Lung microvascular endothelial cell (primary cell): Measurements from ENCODE around the gene ISCA1. TPM values are rescaled to one million over a fixed set of nuclear protein-coding genes. Genes with fewer than 3 reads are reported as not detected.
"Not testable (repeated sequence)": the region's sequence is repeated elsewhere in the genome, so short reads cannot be mapped to it uniquely, and the experiment has no call there.

Source experiments
- DNase-seq, 2 donors: peaks; one replicate each; pipeline versions ENCODE4 v3.0.0 to v3.0.0-alpha.2; 2010; ENCODE audit warnings: low read depth in 2 of 2
- total RNA-seq: library from RNA; depleted of rRNA; stranded (reverse); fragments of >200 nt; gene quantifications from 2 replicates; pipeline ENCODE4 v1.2.1, GENCODE V29; 2014

ISCA1 gene
- 20.9 and 28.8 TPM in 2 replicates for total RNA-seq

DNA sequence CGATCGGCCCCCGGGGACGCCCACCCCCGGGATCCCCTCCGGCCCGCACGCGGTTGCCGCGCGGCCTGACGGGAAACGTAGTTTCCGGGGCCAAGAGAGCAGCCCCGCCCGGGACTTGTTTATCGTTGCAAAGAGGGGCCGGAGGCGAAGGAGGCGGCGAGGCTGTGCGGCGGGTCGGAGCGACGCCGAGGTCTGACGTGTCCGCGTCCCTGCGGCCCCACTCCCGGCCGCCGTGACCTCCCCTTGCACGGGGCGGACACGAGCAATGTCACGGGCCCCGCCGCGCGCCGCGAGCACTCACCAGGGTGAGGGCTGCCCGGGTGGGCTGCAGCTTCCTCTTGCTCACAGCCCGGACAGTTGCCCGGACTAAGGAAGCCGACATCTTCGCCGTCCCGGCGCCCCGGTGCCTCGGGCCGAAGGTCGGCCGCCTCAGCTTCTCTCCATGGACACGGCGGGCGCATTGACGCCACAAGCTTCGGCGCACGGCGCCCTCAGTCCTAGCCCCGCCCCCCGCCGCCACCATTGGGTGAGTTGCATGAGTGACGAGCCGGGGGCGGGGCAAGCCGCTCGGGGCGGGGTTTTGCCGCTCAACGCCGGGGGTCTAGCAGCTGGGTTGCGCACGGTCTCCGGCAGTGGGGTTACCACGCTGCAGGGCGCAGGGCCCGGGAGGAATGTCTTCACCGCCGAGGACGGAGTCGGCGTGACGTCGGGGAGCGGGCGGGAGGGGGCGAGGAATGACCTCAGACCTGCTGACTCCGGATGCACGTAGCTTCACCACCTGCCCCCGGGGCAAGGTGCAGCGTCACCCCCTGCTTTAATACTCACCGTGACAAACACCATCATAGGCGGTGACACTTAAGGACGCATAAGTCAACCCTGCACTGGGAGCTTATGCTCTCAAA lies at the start of gene ISCA1:
TSS of gene ISCA1 (minus strand) at position 462 of the 902 bp plus-strand sequence. CDS start at position 382, 80 bp downstream.
- peak; percentile 91 to 92 for DNase-seq

DNA sequence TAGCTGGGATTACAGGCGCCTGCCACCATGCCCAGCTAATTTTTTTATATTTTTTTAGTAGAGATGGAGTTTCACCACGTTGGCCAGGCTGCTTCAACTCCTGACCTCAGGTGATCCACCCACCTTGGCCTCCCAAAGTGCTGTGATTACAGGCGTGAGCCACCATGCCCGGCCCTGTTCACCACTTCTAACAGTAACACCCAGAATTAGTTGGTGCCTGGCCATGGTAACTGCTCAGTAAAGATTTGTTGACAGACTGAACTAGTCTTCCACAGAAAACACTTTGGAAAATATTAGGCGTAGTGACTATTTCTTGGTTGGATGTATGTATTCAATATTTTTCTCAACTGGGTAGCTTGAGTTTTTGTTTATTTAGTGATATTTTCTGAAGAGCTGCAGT lies 47.8 kb upstream of the ISCA1 start:
- no peak for DNase-seq

DNA sequence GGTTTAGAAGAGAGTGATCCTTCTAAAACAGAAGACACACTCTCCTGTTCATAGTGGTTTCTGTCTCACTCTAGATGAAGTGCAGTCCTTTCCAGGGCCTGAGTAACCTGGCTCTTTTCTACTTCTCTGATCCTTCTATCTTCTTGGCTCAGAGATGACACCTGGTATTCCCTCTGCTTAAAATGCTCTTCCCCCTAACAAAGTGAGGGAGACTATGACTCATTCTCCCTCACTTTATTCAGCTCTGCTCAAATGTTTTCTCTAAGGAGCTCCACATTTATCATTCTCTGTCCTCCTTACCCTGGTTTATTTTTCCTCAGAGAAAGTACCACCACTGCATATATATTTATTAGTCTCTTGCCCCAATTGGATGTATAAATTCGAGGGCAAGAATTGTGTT lies 47.3 kb upstream of the ISCA1 start:
- DNase-seq = no peak

DNA sequence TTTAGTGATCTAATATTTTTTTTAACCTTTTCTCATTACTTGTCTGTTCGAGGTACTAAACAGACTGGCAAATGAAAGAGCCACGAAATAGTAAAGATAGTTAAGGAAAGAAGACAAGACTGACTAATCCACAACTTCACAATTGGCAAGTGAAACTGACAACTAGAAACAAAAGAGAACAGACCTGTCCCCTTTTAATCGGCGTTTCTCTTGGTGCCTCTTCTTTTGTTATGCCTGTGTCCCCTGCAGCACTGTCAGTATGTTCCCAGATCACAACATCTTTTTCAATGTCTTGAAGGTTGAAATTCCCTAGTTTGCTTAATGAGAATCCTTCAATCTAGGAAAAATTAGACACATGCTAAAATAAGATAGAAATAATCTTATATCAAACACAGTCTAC lies 45.8 kb upstream of the ISCA1 start:
- DNase-seq = no peak

DNA sequence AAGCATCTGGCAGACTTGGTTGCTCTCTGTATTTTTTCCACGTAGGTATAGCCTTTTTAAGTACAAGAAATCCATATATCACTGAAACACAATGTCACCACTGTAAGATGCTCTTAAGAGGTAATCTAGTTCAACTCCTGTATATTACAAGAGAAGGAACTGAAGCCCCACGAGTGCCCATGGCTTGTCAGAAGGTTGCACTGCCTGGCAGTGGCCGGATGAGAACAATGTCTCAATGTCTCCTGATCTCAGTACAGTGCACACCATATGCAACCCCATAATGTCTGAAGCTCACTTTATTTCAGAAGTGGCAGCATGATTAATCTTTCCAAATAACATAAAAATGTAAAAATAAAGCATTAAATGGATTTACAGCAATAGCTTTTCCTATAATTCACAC lies 44.2 kb upstream of the ISCA1 start:
- DNase-seq = no peak

DNA sequence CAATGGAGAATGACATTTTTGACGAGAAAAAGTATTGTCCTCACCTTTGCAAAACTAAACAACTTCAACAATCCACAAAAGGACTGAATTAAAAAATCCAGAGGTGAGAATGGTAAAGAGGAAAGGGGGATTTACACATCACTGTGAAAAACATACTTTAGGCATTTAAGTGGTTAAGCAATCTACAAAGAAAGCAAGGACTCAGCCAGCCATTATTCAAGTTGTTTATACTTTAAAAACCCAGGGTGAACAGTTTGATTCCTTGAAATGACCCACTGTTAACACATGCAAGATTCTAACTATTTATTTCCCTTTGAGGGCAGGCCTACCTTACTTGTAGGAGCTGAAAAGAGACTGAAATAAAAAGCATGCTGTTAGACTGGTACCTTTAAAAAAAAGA lies 42.6 kb upstream of the ISCA1 start:
- no peak for DNase-seq

DNA sequence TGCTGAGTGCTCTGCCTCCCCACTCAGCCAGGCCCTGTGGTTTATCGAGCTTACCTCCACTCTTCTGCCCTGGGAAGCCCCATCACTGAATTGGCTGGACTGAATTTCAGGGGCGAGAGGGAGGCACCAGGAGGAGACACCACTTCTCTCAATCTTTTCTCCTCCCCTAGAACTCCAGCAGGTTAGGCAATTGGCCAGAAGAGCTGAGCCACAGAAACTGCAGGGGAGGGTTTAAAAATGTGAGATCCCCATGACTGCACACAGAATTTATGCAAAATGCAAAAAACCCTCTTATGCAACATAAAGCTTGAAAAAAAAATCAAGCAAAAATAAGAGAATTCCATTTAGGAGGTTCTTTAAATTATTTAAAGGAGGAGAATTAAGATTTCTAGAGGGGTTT lies 42.0 kb upstream of the ISCA1 start:
- no peak for DNase-seq

DNA sequence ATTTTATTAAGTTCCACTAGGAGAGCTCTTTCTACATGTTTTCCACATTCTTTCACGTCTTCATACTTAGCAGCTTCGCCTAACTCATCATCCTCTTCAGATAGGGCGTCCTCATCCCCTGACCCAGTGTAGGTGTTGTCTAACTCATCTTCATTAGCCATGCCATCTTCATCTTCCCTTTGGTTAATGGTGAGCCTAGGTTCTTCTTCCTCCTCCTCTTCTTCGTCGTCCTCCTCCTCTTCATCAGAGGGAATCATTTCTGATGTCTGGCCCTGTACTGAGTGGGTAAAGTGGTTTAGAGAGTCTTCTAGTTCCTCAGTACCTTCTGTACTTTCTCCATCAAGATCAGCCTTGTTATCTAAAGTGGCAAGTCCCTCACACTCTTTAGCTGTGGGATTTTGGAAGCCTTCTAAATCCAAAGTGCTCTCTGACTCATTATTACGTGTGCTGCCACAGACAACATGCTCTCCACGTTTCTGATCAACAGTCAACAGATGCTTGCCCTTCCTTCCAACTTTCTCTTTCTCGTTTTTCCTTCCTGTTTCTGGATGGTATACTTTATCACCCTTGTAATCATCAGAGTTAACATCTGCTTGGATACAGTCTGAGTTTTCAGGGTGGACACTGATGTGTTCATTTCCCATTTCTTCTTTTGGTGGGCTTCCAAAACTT lies 40.8 kb upstream of the ISCA1 start:
- DNase-seq = peak; percentile 60 to 86

DNA sequence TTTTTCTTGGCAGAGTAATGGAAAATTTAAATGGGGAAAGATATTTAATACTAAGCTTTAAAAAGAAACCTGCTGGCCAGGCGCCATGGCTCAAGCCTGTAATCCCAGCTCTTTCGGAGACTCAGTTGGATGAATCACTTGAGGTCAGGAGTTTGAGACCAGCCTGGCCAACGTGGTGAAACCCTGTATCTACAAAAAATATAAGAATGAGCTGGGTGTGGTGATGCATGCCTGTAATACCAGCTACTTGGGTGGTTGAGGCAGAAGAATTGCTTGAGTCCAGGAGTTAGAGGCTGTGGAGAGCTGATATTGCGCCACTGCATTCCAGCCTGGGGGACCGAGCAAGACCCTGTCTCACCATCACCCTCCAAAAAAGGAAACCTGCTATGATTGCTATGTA lies 39.0 kb upstream of the ISCA1 start:
- DNase-seq = peak in 1 of 2 donors; percentile 33

DNA sequence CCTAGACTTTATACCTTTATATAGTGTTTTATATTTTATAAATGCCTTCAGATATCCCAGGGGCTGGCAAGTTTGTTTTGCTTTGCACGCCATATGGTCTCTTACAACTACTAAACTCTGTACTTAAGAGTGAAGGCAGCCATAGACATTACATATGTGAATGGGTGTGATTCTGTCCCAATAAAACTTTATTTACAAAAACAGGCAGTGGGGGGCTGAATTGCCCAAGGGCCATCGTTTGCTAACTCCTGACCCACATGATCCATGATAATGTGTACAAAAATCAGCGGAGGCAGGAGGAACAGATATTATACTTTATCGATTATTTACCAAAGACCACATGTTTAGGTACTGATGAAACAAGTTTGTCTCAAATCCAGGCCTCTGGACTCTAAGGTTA lies 35.8 kb upstream of the ISCA1 start:
- no peak for DNase-seq

DNA sequence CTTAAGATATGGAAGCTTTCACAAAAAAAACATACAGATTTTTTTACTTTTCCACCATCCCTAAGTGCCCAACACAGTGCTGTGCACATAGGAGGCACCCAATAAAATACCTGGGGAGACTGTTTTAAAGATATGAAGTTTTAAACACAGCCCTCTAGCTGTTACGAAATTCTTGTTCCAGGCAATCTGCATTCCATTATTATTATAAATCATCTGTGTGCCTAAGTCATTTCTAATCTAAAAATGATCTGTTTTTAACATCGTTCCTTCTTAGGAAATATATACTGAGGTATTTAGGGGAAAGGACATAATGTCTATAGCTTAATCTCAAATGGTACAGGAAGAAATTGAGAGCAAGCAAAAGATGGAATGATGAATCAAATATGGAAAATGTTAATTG lies 32.7 kb upstream of the ISCA1 start:
- DNase-seq = no peak

DNA sequence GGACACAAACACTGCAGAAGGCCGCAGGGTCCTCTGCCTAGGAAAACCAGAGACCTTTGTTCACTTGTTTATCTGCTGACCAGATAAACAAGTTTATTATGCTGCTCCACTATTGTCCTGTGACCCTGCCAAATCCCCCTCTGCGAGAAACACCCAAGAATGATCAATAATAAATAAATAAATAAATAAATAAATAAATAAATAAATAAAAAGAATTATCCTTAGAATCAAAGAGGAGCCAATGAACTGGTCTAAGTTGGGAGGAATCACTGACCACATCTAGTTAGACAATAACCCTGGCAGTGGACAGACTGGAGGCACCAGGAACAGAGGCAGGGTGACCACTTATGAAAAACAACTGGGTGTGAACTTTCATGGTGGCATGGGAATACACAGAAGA lies 30.6 kb upstream of the ISCA1 start:
- DNase-seq = not testable (repeated sequence)

DNA sequence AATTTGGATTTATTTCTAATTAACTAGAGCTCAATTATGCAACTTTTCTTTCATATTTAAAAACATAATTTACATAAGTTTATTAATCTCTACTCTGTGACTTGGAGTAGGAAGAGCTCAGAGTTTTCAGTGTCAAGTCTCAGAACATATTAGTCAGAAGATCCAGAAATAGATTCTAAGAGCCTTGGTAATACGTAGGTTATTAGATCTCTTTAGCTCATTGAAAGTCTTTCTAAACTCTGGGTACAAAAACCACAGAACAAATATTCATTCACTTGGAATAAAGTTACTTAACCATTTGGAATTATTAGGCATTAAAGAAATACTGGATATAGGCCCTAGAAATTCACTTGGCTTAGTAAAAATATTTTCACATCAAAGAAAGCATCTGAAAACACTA lies 26.3 kb upstream of the ISCA1 start:
- DNase-seq = no peak

DNA sequence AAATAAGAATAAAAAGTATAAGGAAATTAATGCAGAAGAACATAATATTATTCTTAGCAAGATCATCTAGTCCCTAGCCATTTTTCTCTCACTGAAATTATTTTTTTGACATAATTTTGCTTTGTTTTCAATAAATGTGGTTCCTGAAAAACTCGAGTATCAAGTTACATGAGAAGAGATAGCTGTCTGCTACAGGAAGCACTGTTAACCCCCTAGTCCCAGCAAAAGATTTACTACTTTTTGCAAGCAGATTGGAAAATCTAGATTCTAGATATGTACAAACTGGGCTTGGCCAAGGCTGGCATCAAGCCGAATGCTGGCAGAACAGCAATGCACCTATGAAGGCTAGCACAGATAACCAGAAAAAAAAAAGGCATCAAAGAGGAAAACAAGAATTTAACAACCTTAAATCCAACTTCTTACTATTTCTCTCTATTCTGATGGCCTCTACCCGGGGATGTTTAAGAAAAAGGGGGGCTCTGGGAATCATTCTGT lies 21.9 kb upstream of the ISCA1 start:
- peak in 1 of 2 donors; percentile 34 for DNase-seq

DNA sequence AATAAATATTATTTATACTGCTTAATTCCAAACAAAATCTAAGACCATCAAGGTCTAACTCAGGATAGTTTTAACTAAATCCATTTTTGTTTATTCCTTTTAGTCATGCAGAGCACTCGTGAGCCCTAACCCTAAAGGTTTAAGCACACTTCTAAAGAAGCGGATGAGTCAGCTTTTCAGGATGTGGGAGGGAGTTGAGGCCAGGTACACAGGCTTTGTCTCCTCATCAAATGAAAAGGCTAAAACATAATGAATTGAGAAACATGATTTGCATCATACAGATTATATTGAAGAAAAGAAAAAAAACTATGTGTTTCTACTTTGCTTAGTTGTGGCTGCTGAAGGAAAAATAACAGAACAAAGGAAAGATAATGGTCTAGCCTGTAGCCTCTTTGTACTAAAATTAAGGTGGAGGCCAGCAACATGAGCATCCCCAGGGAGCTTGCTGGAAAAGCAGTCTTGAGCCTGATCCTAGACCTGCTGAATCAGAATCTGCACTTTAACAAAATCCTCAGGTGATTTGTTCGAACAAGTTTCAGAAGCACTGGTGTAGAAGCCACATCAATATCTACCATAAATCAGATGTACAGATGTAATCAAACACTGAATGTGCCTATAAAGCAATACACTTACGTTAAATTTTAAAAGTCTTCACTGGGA lies 21.1 kb upstream of the ISCA1 start:
- DNase-seq = peak; percentile 13 to 48

DNA sequence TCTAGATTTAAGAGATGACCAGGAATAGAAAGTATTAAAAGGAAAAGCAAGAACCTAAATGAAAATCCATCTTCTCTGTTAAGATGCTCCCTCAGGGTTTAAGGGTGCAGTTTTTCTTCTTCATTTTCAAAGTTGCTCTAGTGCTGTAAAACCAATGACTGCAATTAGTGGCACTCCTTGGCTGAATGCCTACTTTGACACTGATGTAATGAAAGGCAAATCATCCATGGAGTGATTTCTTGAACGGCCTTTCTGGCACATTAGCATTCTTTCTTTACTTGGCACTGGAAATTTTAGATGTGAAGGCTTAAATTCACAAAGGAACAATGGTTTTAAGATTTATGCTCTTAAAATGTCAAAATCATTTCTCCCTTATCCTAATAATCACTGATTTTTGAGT lies 19.3 kb upstream of the ISCA1 start:
- DNase-seq = no peak

DNA sequence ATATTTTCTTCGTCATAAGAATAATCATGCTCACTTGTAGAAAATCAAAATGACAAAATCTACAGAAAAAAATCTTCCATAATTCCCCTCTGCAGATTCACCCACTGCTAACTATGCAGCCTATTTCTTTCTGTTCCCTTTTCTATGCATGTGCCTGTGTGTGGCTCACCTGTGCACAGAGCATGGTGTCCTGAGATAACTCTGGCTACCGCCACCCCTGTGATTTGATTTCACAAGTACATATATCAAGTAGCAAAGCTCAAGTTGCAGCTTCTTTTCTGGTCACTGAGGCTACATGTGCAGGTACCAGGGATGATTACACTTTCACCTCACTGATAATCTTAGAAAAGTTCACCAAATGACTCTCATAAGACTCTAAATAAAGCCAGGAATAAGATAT lies 18.4 kb upstream of the ISCA1 start:
- no peak for DNase-seq

DNA sequence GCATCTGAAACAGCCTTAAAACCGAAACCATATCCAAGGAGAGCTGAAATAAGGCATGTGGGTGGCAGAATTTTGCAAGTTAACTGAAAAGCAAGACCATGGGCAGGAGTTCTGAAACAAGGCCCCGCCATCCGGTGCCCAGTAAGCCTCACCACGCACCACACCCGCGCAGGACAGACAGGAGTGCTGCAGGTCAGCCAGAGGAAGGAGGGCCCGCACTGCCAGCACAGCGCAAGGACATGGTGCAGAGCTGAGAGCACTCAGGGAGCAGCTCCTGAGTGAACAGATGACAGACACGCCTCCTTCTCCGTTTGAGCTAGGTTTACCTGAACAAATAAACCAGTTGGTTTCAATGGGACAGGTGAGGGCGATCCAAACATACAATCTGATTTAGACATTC lies 16.5 kb upstream of the ISCA1 start:
- DNase-seq = no peak

DNA sequence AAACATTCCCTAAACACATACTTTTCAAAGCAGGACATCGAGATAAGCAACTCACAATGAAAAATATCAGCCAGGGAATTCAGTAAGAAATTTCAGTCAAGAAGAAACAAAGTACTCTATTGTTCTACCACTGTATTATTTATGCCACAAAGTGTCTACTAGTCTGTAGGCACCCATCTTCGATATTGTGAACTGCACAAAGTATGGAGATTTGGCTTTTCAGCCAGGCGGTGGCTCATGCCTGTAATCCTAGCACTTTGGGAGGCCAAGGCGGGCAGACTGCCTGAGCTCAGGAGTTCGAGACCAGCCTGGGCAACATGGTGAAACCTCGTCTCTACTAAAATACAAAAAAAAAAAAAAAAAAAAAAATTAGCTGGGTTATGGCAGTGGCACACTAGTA lies 8.0 kb upstream of the ISCA1 start:
- DNase-seq = not testable (repeated sequence)

DNA sequence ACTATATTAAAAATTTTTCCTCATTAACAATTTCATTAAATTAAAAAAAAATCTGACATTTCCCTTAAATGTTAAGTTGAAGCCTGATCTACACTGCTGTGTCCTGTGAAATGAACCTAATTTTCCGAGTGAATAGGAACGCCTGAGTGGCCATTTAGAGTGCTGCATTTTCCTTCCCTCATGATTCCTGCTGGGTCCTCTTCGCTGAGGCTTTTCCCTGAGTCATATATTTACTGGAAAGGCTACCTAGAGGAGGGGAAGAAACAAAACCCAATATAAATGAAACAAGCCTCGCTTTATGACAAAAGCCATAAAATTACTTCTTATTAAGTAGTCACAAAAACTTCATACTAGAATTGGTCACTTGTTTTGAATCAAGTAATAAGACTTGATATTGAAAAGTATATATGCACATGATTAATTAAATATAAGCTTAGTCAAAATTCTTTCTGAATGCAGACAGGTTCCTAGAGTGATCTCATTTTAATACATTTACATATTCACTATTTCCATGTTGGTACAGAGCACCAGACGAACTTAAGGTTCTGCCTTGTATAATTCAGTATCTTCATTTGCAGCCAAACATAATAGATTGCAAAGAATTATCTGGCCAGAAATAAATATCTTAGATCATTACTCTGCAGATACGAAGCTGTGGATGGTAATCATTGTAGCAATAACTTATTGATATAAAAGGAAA lies 6.3 kb upstream of the ISCA1 start:
- no peak for DNase-seq

DNA sequence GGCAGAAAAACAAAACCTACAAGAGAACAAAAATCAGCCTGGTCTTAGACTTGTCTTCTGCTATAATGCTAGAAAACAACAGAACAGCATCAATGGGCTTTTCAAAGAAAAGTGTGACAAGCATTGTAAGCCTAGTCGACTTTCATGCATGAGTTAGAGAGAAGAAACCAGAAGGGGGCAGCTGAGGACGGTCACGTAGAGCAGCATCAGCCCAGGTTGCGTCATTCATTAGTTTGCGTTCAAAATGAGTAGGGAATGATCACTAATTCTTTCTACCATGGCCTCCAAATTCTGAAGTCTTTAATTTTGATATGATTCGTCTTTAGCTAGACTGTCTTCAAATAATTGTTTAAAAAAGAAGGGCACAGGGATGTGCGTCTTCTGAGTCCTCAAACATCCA lies 4.7 kb upstream of the ISCA1 start:
- peak; percentile 20 to 36 for DNase-seq

DNA sequence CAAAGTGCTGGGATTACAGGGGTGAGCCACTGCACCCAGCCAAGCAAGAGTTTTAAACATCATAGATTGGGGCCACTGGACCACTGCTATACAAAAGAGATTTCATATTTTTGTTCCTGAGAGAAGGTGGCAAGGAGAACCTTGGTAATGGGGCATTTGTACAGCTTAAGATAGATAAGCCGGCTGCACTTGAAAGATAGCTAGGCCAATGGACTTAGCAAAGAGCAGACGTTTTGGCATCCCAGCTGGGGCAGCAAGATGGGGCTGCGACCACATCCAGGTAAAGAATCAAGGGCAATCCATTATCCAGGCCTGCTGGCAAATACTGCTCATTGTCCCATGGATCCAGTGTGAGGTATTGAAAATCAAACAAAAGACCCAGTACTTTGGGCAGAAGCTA lies 3.9 kb upstream of the ISCA1 start:
- DNase-seq = no peak
